22Rv1 (cell line): ENCODE measurements around the gene SLC25A40.

ENCODE experiments used
- H3K27ac ChIP-seq: fragments of 450-650 bp; 2 replicates; pipeline ENCODE4 v1.5.1; 2017
- CTCF ChIP-seq: fragments of 450-650 bp; IDR thresholded peaks from 2 replicates; pipeline ENCODE4 v1.5.1; 2017; ENCODE audit warnings: mild to moderate bottlenecking
- ZFX ChIP-seq: fragments of 450-650 bp; IDR thresholded peaks from 2 replicates; pipeline ENCODE4 v1.6.1; 2017; ENCODE audit warnings: antibody characterized with exemption, borderline replicate concordance

The SLC25A40 gene

GRCh38 chr7:87899255-87899654 lies 23.1 kb upstream of the SLC25A40 start:
- no peak overlapping the region for H3K27ac ChIP-seq
- TF ChIP-seq CTCF = no peak
- TF ChIP-seq ZFX = no peak

GRCh38 chr7:87895363-87895762 lies 19.2 kb upstream of the SLC25A40 start:
- no peak overlapping the region for H3K27ac ChIP-seq
- TF ChIP-seq CTCF = no peak
- TF ChIP-seq ZFX = no peak

GRCh38 chr7:87886875-87887274 lies 10.7 kb upstream of the SLC25A40 start:
- TF ChIP-seq CTCF (peak; percentile 58), ZFX (no peak)
- H3K27ac ChIP-seq = no peak overlapping the region

- no peak for TF ChIP-seq CTCF
- TF ChIP-seq ZFX = no peak
- no peak overlapping the region for H3K27ac ChIP-seq
These were observed 8.9 kb upstream of the SLC25A40 start for GRCh38 chr7:87885018-87885417.

GRCh38 chr7:87882151-87882937 lies 6.2 kb upstream of the SLC25A40 start:
- no peak for TF ChIP-seq CTCF
- no peak for TF ChIP-seq ZFX
- no peak overlapping the region for H3K27ac ChIP-seq

GRCh38 chr7:87878208-87878735 lies 2.1 kb upstream of the SLC25A40 start:
- H3K27ac ChIP-seq = no peak overlapping the region
- TF ChIP-seq ZFX = no peak
- no peak for TF ChIP-seq CTCF

GRCh38 chr7:87877366-87878040 lies 1.3 kb upstream of the SLC25A40 start:
- TF ChIP-seq ZFX = no peak
- H3K27ac ChIP-seq = peak overlapping the region; percentile 99
